PC-9 (cell line): ENCODE data around the gene DHX30. TPM values are rescaled to one million over a fixed set of nuclear protein-coding genes. Genes with fewer than 3 reads are reported as not detected.

ENCODE experiments used
- BruUV-seq: library from RNA; stranded (reverse); fragments of 400-500 nt; replicated peaks from 2 replicates; lab custom pipeline; 2021; lab: Mats Ljungman, UMichigan
- CTCF ChIA-PET: fragments of 300-600 bp; sonication (Branson Sonifier 250); formaldehyde crosslinking; loops from one replicate; lab custom pipeline; 2022; ENCODE audit warnings: antibody characterized with exemption; lab: Charles Lee
- POLR2A ChIA-PET: fragments of 300-600 bp; sonication (Branson Sonifier 250); formaldehyde crosslinking; loops from one replicate; lab custom pipeline; 2022; ENCODE audit warnings: antibody characterized with exemption; ENCODE audit not compliant: unreplicated experiment; lab: Charles Lee
- DNase-seq, 2 experiments: peaks; one replicate each; pipeline versions ENCODE4 v3.0.0 to v3.0.0-alpha.2; 2015 to 2022; ENCODE audit warnings: mixed read lengths in 1 of 2
- H2AFZ ChIP-seq: fragments of 200-600 bp; sonication (generic); 2 replicates; pipeline ENCODE4 v1.8.1; 2017; ENCODE audit warnings: antibody characterized with exemption
- H3F3A ChIP-seq: fragments of 200-600 bp; sonication (generic); 2 replicates; pipeline ENCODE4 v1.8.1; 2017; ENCODE audit warnings: antibody characterized with exemption, mild to moderate bottlenecking, low read depth; ENCODE audit not compliant: insufficient read depth
- H3K27ac ChIP-seq: fragments of 200-600 bp; sonication (generic); 2 replicates; pipeline ENCODE4 v1.6.1; 2016; ENCODE audit warnings: mixed run types
- H3K27me3 ChIP-seq: fragments of 200-600 bp; sonication (generic); 2 replicates; pipeline ENCODE4 v1.6.1; 2016; ENCODE audit warnings: low read depth, mixed run types; ENCODE audit not compliant: insufficient read depth
- H3K36me3 ChIP-seq: fragments of 200-600 bp; sonication (generic); 2 replicates; pipeline ENCODE4 v1.6.1; 2016; ENCODE audit warnings: low read depth, mixed run types
- H3K4me1 ChIP-seq: fragments of 200-600 bp; sonication (generic); replicated peaks from 2 replicates; pipeline ENCODE4 v1.6.1; 2016; ENCODE audit warnings: mixed run types; ENCODE audit not compliant: insufficient read depth
- H3K4me2 ChIP-seq: fragments of 200-600 bp; sonication (generic); 2 replicates; pipeline ENCODE4 v1.6.1; 2017; ENCODE audit warnings: mixed run types
- H3K4me3 ChIP-seq: fragments of 200-600 bp; sonication (generic); 2 replicates; pipeline ENCODE4 v1.6.1; 2016; ENCODE audit warnings: mixed run types
- H3K79me2 ChIP-seq: fragments of 200-600 bp; sonication (generic); 2 replicates; pipeline ENCODE4 v1.6.1; 2017; ENCODE audit warnings: low read depth, mixed run types
- H3K9me2 ChIP-seq: fragments of 200-600 bp; sonication (generic); 2 replicates; pipeline ENCODE4 v1.8.1; 2017; ENCODE audit warnings: mild to moderate bottlenecking; ENCODE audit not compliant: insufficient read depth
- H3K9me3 ChIP-seq: fragments of 200-600 bp; sonication (generic); 2 replicates; pipeline ENCODE4 v1.8.1; 2016; ENCODE audit warnings: low read depth; ENCODE audit not compliant: insufficient read depth
- H4K20me1 ChIP-seq: fragments of 200-600 bp; sonication (generic); 2 replicates; pipeline ENCODE4 v1.8.1; 2017; ENCODE audit not compliant: insufficient read depth
- EZH2 ChIP-seq: fragments of 200-600 bp; sonication (generic); IDR thresholded peaks from 2 replicates; pipeline ENCODE4 v1.8.0; 2017; ENCODE audit warnings: antibody characterized with exemption, low read depth
- intact Hi-C: fragments of 100-400 bp; cut with micrococcal nuclease; formaldehyde crosslinking; loops from one replicate; pipeline ENCODE4 v1.10.0; 2022; ENCODE audit not compliant: unreplicated experiment
- total RNA-seq: library from RNA; stranded (reverse); gene quantifications from 2 replicates; pipeline ENCODE4 v1.2.3, GENCODE V29; 2021
- TF ChIP-seq, protein P1 (sequence below): fragments of 200-600 bp; sonication (generic); conservative IDR thresholded peaks from 2 replicates; pipeline ENCODE4 v1.6.1; 2017; ENCODE audit warnings: mixed run types, antibody characterized with exemption, mild to moderate bottlenecking, moderate library complexity

Gene DHX30
- total RNA-seq, 1 experiment from 2014 or later, result 60.2 TPM

DNA sequence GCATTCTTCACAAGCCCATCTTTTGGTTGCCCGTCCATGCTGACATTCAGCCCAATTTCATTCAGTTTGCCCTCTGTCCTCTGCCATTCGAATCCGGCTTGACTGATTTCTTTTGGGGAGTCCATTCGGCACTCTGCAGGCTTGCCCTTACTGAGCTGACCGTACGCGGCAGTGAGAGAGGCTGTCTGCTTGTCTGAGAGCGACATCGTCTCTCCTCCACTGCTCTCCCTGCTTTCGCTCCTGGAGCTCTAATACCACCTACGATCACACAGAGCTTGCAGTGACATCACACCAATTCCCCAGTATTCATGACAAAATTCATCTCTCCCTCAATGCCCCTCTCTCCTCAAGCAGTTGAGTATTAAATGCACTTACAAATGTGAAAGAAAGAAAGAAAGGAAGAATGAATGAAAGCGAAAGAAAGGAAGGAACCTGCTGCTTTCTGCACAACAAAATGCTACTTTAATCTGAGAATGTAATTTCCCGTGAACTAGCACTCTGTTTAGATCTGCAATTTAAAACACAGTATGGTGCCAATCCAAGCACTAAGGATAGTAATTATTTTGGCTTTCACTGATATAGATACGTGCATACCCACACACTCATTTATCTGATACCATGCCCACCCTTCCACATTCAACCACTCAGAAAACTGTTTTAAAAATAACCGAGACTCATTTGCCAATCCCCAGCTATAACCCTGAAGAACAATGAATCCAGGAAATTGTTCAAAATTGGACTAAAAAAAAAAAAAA lies 89.5 kb downstream of the DHX30 start:
- no peaks in the 10 kb centered on the region for H3K9me2 ChIP-seq
- no peak overlapping the region for H3K4me3 ChIP-seq
- no peaks in the 10 kb centered on the region for H3K79me2 ChIP-seq
- no TSS peak for BruUV-seq
- no peak overlapping the region for H3K27ac ChIP-seq
- TF ChIP-seq, protein P1, sequence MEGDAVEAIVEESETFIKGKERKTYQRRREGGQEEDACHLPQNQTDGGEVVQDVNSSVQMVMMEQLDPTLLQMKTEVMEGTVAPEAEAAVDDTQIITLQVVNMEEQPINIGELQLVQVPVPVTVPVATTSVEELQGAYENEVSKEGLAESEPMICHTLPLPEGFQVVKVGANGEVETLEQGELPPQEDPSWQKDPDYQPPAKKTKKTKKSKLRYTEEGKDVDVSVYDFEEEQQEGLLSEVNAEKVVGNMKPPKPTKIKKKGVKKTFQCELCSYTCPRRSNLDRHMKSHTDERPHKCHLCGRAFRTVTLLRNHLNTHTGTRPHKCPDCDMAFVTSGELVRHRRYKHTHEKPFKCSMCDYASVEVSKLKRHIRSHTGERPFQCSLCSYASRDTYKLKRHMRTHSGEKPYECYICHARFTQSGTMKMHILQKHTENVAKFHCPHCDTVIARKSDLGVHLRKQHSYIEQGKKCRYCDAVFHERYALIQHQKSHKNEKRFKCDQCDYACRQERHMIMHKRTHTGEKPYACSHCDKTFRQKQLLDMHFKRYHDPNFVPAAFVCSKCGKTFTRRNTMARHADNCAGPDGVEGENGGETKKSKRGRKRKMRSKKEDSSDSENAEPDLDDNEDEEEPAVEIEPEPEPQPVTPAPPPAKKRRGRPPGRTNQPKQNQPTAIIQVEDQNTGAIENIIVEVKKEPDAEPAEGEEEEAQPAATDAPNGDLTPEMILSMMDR, result no peak
- TF ChIP-seq EZH2, result no peak
- no peaks in the 10 kb centered on the region for H3K36me3 ChIP-seq
- no peak overlapping the region for H3K4me2 ChIP-seq
- H3K4me1 ChIP-seq, result no peaks in the 10 kb centered on the region
- intact Hi-C loops, result no loop called here
- POLR2A ChIA-PET, result no interaction called here
- CTCF ChIA-PET, result no interaction called here
- DNase-seq, result no peak
- H3K27me3 ChIP-seq, result no peaks in the 10 kb centered on the region
- H3K9me3 ChIP-seq, result no peaks in the 10 kb centered on the region
- no peaks in the 10 kb centered on the region for H3F3A ChIP-seq
- H4K20me1 ChIP-seq, result no peaks in the 10 kb centered on the region
- H2AFZ ChIP-seq, result no peak overlapping the region

DNA sequence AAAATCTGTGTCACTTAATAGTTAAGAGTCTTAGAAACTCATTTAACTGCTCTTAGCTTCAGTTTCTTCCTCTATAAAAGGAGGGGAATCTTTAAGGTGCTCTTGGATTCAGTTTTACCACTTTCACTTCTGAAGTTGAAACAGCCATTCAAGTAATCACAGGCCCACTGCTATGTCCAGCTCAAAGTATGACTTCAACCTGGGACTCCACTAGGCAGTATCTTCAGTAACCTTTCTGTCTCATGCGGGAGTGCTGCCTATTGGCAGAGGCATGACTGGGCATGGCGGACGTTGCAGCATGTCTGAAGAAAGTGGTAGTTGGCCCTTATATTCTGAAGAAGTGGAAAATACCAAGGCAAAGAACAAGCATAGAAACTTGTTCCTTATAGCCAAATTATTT lies 92.3 kb downstream of the DHX30 start:
- BruUV-seq, result no TSS peak
- Histone ChIP-seq H3K36me3 (no peaks in the 10 kb centered on the region), H3K9me3 (no peaks in the 10 kb centered on the region), H2AFZ (no peak overlapping the region), H3F3A (no peaks in the 10 kb centered on the region), H4K20me1 (no peaks in the 10 kb centered on the region), H3K4me1 (no peaks in the 10 kb centered on the region), H3K9me2 (no peaks in the 10 kb centered on the region), H3K4me3 (no peak overlapping the region), H3K27ac (no peak overlapping the region), H3K79me2 (no peaks in the 10 kb centered on the region), H3K4me2 (no peak overlapping the region), H3K27me3 (no peaks in the 10 kb centered on the region)
- ChIA-PET POLR2A (no interaction called here), CTCF (no interaction called here)
- TF ChIP-seq, protein P1, result no peak
- no peak for TF ChIP-seq EZH2
- no peak for DNase-seq
- intact Hi-C loops, result no loop called here

DNA sequence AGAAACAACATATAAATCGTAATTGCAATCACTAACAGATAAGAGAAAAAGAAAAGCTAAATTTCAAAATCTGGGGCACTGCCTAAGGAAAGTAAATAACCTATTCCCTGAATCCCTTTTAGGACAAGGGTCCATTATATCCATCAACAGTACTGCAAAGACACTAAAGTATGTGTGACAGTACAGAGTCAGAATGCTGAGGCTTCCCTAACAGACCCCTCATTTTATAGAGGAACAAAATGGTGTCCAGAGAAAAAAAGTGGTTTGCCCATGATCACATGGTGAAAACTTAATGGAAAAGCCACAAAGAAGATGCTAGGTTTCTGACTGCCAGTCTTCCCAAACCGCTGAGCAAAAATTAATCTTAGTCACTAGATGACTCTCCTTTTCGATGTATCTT lies 93.8 kb downstream of the DHX30 start:
- H3K4me2 ChIP-seq, result no peak overlapping the region
- no peaks in the 10 kb centered on the region for H3K4me1 ChIP-seq
- H3K27me3 ChIP-seq, result no peaks in the 10 kb centered on the region
- no peak overlapping the region for H3K27ac ChIP-seq
- H3K36me3 ChIP-seq, result no peaks in the 10 kb centered on the region
- DNase-seq, result no peak
- intact Hi-C loops, result no loop called here
- H2AFZ ChIP-seq, result no peak overlapping the region
- no peaks in the 10 kb centered on the region for H3F3A ChIP-seq
- POLR2A ChIA-PET, result interaction anchor here (0.6 kb wide), 1 partner anchor 59 kb away, joined by 3 read pairs; no protein-coding TSS in a partner anchor
- BruUV-seq, result no TSS peak
- H3K79me2 ChIP-seq, result no peaks in the 10 kb centered on the region
- no peaks in the 10 kb centered on the region for H3K9me2 ChIP-seq
- TF ChIP-seq EZH2, result no peak
- TF ChIP-seq, protein P1, result no peak
- no peak overlapping the region for H3K4me3 ChIP-seq
- H3K9me3 ChIP-seq, result no peaks in the 10 kb centered on the region
- CTCF ChIA-PET, result no interaction called here
- no peaks in the 10 kb centered on the region for H4K20me1 ChIP-seq
